Measurements from ENCODE around the gene LDHB. TPM values are rescaled to one million over a fixed set of nuclear protein-coding genes. Genes with fewer than 3 reads are reported as not detected.

Gene LDHB
- total RNA-seq, 1 donor from 2014 or later, result 385 TPM

- DNase-seq, result no peak
- Mint-ChIP-seq H3K9me3 (no peaks in the 10 kb centered on the region), H3K4me3 (no peak overlapping the region), H3K4me1 (peaks cover 2% of the 10 kb centered on the region), H3K36me3 (ENCODE audit: low read depth) (peaks cover 81% of the 10 kb centered on the region), H3K27me3 (no peaks in the 10 kb centered on the region), H3K27ac (no peak overlapping the region)
- ChIA-PET POLR2A (no interaction called here), CTCF (no interaction called here)
- no peak for ATAC-seq (ENCODE audit: low read depth)
- intact Hi-C loops (cut with micrococcal nuclease), result no loop called here
- no peak for TF ChIP-seq CTCF (IDR thresholded peaks at IDR 0.05)
Measured at GRCh38 chr12:21638054-21638891, 19.4 kb downstream of the LDHB start.

- intact Hi-C loops (cut with micrococcal nuclease), result no loop called here
- Mint-ChIP-seq H3K27me3 (no peaks in the 10 kb centered on the region), H3K4me1 (no peaks in the 10 kb centered on the region), H3K9me3 (no peaks in the 10 kb centered on the region), H3K4me3 (no peak overlapping the region), H3K36me3 (ENCODE audit: low read depth) (peaks cover 59% of the 10 kb centered on the region), H3K27ac (no peak overlapping the region)
- ChIA-PET CTCF (no interaction called here), POLR2A (no interaction called here)
- no peak for TF ChIP-seq CTCF (IDR thresholded peaks at IDR 0.05)
- DNase-seq (no peak), ATAC-seq (ENCODE audit: low read depth) (no peak)
Measured at GRCh38 chr12:21634245-21634644, 23.4 kb downstream of the LDHB start.

- ChIA-PET POLR2A (no interaction called here), CTCF (no interaction called here)
- no peaks in the 10 kb centered on the region for H3K4me1 Mint-ChIP-seq
- DNase-seq (no peak), ATAC-seq (ENCODE audit: low read depth) (no peak)
- H3K4me3 Mint-ChIP-seq, result no peak overlapping the region
- intact Hi-C loops (cut with micrococcal nuclease), result no loop called here
- no peak for TF ChIP-seq CTCF (IDR thresholded peaks at IDR 0.05)
- no peaks in the 10 kb centered on the region for H3K27me3 Mint-ChIP-seq
- H3K9me3 Mint-ChIP-seq, result no peaks in the 10 kb centered on the region
- H3K27ac Mint-ChIP-seq, result no peak overlapping the region
- peaks cover 33% of the 10 kb centered on the region for H3K36me3 Mint-ChIP-seq (ENCODE audit: low read depth)
Measured at GRCh38 chr12:21631367-21631766, 26.3 kb downstream of the LDHB start.

GRCh38 chr12:21627924-21628323 is 29.7 kb downstream of the LDHB start:
- intact Hi-C loops (cut with micrococcal nuclease), result no loop called here
- no peak overlapping the region for H3K27ac Mint-ChIP-seq

GRCh38 chr12:21618566-21618965 is 39.1 kb downstream of the LDHB start:
- no peak overlapping the region for H3K27ac Mint-ChIP-seq

More at GRCh38 chr12:21627924-21628323, 29.7 kb downstream of the LDHB start:
- no peak for TF ChIP-seq CTCF (IDR thresholded peaks at IDR 0.05)
- Mint-ChIP-seq H3K4me1 (no peaks in the 10 kb centered on the region), H3K27me3 (no peaks in the 10 kb centered on the region), H3K36me3 (ENCODE audit: low read depth) (peaks cover 7% of the 10 kb centered on the region), H3K4me3 (no peak overlapping the region), H3K9me3 (no peaks in the 10 kb centered on the region)
- ChIA-PET POLR2A (no interaction called here), CTCF (no interaction called here)
- DNase-seq (no peak), ATAC-seq (ENCODE audit: low read depth) (no peak)

More at GRCh38 chr12:21618566-21618965, 39.1 kb downstream of the LDHB start:
- H3K27me3 Mint-ChIP-seq, result no peaks in the 10 kb centered on the region
- intact Hi-C loops (cut with micrococcal nuclease), result no loop called here
- no peak overlapping the region for H3K4me3 Mint-ChIP-seq
- POLR2A ChIA-PET, result no interaction called here
- DNase-seq (no peak), ATAC-seq (ENCODE audit: low read depth) (no peak)
- no peaks in the 10 kb centered on the region for H3K36me3 Mint-ChIP-seq (ENCODE audit: low read depth)
- peaks cover 12% of the 10 kb centered on the region for H3K4me1 Mint-ChIP-seq
- CTCF ChIA-PET, result no interaction called here
- TF ChIP-seq CTCF (IDR thresholded peaks at IDR 0.05), result no peak
- no peaks in the 10 kb centered on the region for H3K9me3 Mint-ChIP-seq

Data from activated B cell treated with CpG ODN at 0.5 μM for 24 hours (primary cell).